Measurements from ENCODE around the gene CCDC181.

GRCh38 chr1:169421309-169421708, 6.0 kb downstream of the CCDC181 start:
- TF ChIP-seq CTCF (IDR thresholded peaks at IDR 0.05) (no peak), MAX (IDR thresholded peaks at IDR 0.05; ENCODE audit: low read depth) (no peak), FOXM1 (IDR thresholded peaks at IDR 0.05; ENCODE audit: low read depth) (no peak), TCF12 (IDR thresholded peaks at IDR 0.05) (no peak), POLR2AphosphoS5 (IDR thresholded peaks at IDR 0.05; ENCODE audit: low read depth, low read length) (no peak), USF2 (IDR thresholded peaks at IDR 0.05; ENCODE audit: borderline replicate concordance, low read depth, low read length) (no peak), YY1 (IDR thresholded peaks at IDR 0.05; ENCODE audit: low read depth) (no peak), RAD21 (IDR thresholded peaks at IDR 0.05; ENCODE audit: low read length) (no peak), ELF1 (IDR thresholded peaks at IDR 0.05) (no peak), NFIC (IDR thresholded peaks at IDR 0.05; ENCODE audit: borderline replicate concordance) (no peak), EZH2phosphoT487 (IDR thresholded peaks at IDR 0.05; ENCODE audit: borderline replicate concordance, low read depth) (no peak), SIN3A (IDR thresholded peaks at IDR 0.05; ENCODE audit: borderline replicate concordance, low read depth, low read length) (no peak), EP300 (IDR thresholded peaks at IDR 0.05; ENCODE audit: borderline replicate concordance in 1 of 2, low read depth in 1 of 2, low read length in 1 of 2) (no peak)
- TF ChIP-seq, protein P1, sequence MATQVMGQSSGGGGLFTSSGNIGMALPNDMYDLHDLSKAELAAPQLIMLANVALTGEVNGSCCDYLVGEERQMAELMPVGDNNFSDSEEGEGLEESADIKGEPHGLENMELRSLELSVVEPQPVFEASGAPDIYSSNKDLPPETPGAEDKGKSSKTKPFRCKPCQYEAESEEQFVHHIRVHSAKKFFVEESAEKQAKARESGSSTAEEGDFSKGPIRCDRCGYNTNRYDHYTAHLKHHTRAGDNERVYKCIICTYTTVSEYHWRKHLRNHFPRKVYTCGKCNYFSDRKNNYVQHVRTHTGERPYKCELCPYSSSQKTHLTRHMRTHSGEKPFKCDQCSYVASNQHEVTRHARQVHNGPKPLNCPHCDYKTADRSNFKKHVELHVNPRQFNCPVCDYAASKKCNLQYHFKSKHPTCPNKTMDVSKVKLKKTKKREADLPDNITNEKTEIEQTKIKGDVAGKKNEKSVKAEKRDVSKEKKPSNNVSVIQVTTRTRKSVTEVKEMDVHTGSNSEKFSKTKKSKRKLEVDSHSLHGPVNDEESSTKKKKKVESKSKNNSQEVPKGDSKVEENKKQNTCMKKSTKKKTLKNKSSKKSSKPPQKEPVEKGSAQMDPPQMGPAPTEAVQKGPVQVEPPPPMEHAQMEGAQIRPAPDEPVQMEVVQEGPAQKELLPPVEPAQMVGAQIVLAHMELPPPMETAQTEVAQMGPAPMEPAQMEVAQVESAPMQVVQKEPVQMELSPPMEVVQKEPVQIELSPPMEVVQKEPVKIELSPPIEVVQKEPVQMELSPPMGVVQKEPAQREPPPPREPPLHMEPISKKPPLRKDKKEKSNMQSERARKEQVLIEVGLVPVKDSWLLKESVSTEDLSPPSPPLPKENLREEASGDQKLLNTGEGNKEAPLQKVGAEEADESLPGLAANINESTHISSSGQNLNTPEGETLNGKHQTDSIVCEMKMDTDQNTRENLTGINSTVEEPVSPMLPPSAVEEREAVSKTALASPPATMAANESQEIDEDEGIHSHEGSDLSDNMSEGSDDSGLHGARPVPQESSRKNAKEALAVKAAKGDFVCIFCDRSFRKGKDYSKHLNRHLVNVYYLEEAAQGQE (IDR thresholded peaks at IDR 0.05; ENCODE audit: low read depth, low read length), result no peak

Data from SK-N-SH (cell line).